PC-3 (cell line): ENCODE measurements around the gene FAHD2A. TPM values are rescaled to one million over a fixed set of nuclear protein-coding genes. Genes with fewer than 3 reads are reported as not detected.
"Not testable (repeated sequence)": the region's sequence is repeated elsewhere in the genome, so short reads cannot be mapped to it uniquely, and the experiment has no call there.

Experiments
- ATAC-seq: fragments of 200-7000 bp; cut with Tn5 transposase; 2 replicates; pipeline ENCODE4 v1.9.1; 2020; ENCODE audit warnings: mild to moderate bottlenecking, moderate library complexity
- BruUV-seq: library from RNA; stranded (reverse); fragments of 400-500 nt; replicated peaks from 2 replicates; lab custom pipeline; 2021; lab: Mats Ljungman, UMichigan
- CTCF ChIA-PET: fragments of 300-600 bp; sonication (Branson Sonifier 250); formaldehyde crosslinking; loops from one replicate; lab custom pipeline; 2022; ENCODE audit warnings: antibody characterized with exemption; lab: Charles Lee
- POLR2A ChIA-PET: fragments of 300-600 bp; sonication (Branson Sonifier 250); formaldehyde crosslinking; loops from one replicate; lab custom pipeline; 2022; ENCODE audit warnings: antibody characterized with exemption; ENCODE audit not compliant: unreplicated experiment; lab: Charles Lee
- DNase-seq: peaks from one replicate; pipeline ENCODE4 v3.0.0-alpha.2; 2015
- H2AFZ ChIP-seq: fragments of 300-600 bp; sonication (generic); 2 replicates; pipeline ENCODE4 v1.6.0; 2016; ENCODE audit warnings: antibody characterized with exemption, low read length
- H3F3A ChIP-seq: fragments of 300-600 bp; sonication (generic); one replicate; pipeline ENCODE4 v1.6.0; 2017; ENCODE audit warnings: antibody characterized with exemption, low read length, control low read depth, mild to moderate bottlenecking; ENCODE audit not compliant: unreplicated experiment
- H3K27ac ChIP-seq: fragments of 300-600 bp; sonication (generic); 2 replicates; pipeline ENCODE4 v1.5.1; 2016; ENCODE audit warnings: mild to moderate bottlenecking, low read length
- H3K27me3 ChIP-seq: fragments of 300-600 bp; sonication (generic); 2 replicates; pipeline ENCODE4 v1.6.1; 2016; ENCODE audit warnings: low read length, mixed read lengths
- H3K36me3 ChIP-seq: fragments of 300-600 bp; sonication (generic); 2 replicates; pipeline ENCODE4 v1.6.1; 2016; ENCODE audit warnings: low read depth, mixed run types, low read length, mixed read lengths
- H3K4me1 ChIP-seq: fragments of 300-600 bp; sonication (generic); 2 replicates; pipeline ENCODE4 v1.5.1; 2016; ENCODE audit warnings: low read length; ENCODE audit not compliant: insufficient read depth
- H3K4me2 ChIP-seq: fragments of 300-600 bp; sonication (generic); 2 replicates; pipeline ENCODE4 v1.6.0; 2016; ENCODE audit warnings: low read length
- H3K4me3 ChIP-seq: fragments of 300-600 bp; sonication (generic); 2 replicates; pipeline ENCODE4 v1.5.1; 2016; ENCODE audit warnings: mild to moderate bottlenecking, low read length, mixed read lengths
- H3K79me2 ChIP-seq: fragments of 300-600 bp; sonication (generic); 2 replicates; pipeline ENCODE4 v1.6.1; 2017; ENCODE audit warnings: low read length, mixed read lengths
- H3K9ac ChIP-seq: fragments of 300-600 bp; sonication (generic); 2 replicates; pipeline ENCODE4 v1.6.0; 2016; ENCODE audit warnings: mild to moderate bottlenecking, low read length
- H3K9me2 ChIP-seq: fragments of 300-600 bp; sonication (generic); replicated peaks from 2 replicates; pipeline ENCODE4 v1.6.1; 2016; ENCODE audit warnings: mixed run types, low read length, mixed read lengths
- H3K9me3 ChIP-seq: fragments of 300-600 bp; sonication (generic); 2 replicates; pipeline ENCODE4 v1.6.1; 2016; ENCODE audit warnings: low read length, mixed read lengths
- H4K20me1 ChIP-seq: fragments of 300-600 bp; sonication (generic); 2 replicates; pipeline ENCODE4 v1.6.1; 2016; ENCODE audit warnings: low read length, mixed read lengths
- CTCF ChIP-seq: fragments of 300-600 bp; sonication (generic); conservative IDR thresholded peaks from 2 replicates; pipeline ENCODE4 v1.5.1; 2017; ENCODE audit warnings: antibody characterized with exemption, low read depth, mild to moderate bottlenecking, low read length
- intact Hi-C: fragments of 100-400 bp; cut with micrococcal nuclease; formaldehyde crosslinking; loops from 2 replicates; pipeline ENCODE4 v1.9.0; 2023
- total RNA-seq: library from RNA; depleted of rRNA; stranded (reverse); fragments of >200 nt; gene quantifications from 2 replicates; pipeline ENCODE4 v1.2.3, GENCODE V29; 2014

The FAHD2A gene
- total RNA-seq, 1 experiment from 2014 or later: 20.5 TPM

- H3K27me3 ChIP-seq, H4K20me1 ChIP-seq, H3K9me2 ChIP-seq, BruUV-seq, H3K9me3 ChIP-seq, H3K27ac ChIP-seq, H3K4me1 ChIP-seq, CTCF ChIA-PET, H3K36me3 ChIP-seq, H3F3A ChIP-seq: not testable (repeated sequence)
- Histone ChIP-seq H3K79me2 (peaks cover 32% of the 10 kb centered on the region), H3K9ac (peak overlapping the region; percentile 95), H2AFZ (peak overlapping the region; percentile 86), H3K4me2 (peak overlapping the region; percentile 86), H3K4me3 (peak overlapping the region; percentile 100)
- ATAC-seq (peak; percentile 42), DNase-seq (peak; percentile 18)
- POLR2A ChIA-PET: interaction anchor here (1.4 kb wide), 1 partner anchor 58 kb away, joined by 3 read pairs; no protein-coding TSS in a partner anchor
- peak; percentile 53 for TF ChIP-seq CTCF
- intact Hi-C loops: loop anchor here (5.0 kb wide), 2 partner anchors 56 to 81 kb away; no protein-coding TSS in a partner anchor
These were observed 755 bp downstream of the FAHD2A start for GRCh38 chr2:95403204-95403721.

- Histone ChIP-seq H3K4me2 (peak overlapping the region; percentile 86), H3K4me3 (peak overlapping the region; percentile 100), H3K79me2 (peaks cover 32% of the 10 kb centered on the region)
- H3K27me3 ChIP-seq, CTCF ChIA-PET, H3F3A ChIP-seq, H3K9me3 ChIP-seq, H4K20me1 ChIP-seq, H3K9ac ChIP-seq, H2AFZ ChIP-seq, H3K36me3 ChIP-seq, H3K4me1 ChIP-seq, DNase-seq, ATAC-seq, POLR2A ChIA-PET, H3K9me2 ChIP-seq, H3K27ac ChIP-seq: not testable (repeated sequence)
- intact Hi-C loops: loop anchor here (5.0 kb wide), 2 partner anchors 57 to 82 kb away; no protein-coding TSS in a partner anchor
- BruUV-seq: TSS peak; percentile 55
These were observed 1.3 kb downstream of the FAHD2A start for GRCh38 chr2:95403824-95404223.

GRCh38 chr2:95404676-95405075 is 2.2 kb downstream of the FAHD2A start:
- ATAC-seq, H3K4me2 ChIP-seq, BruUV-seq, POLR2A ChIA-PET, H3K27ac ChIP-seq, H4K20me1 ChIP-seq, H3K9me2 ChIP-seq, H3K4me1 ChIP-seq, H3K27me3 ChIP-seq, H2AFZ ChIP-seq, H3K9me3 ChIP-seq, H3K36me3 ChIP-seq, CTCF ChIA-PET, DNase-seq, H3F3A ChIP-seq, H3K4me3 ChIP-seq, H3K9ac ChIP-seq: not testable (repeated sequence)
- H3K79me2 ChIP-seq: peaks cover 32% of the 10 kb centered on the region
- intact Hi-C loops: loop anchor here (5.0 kb wide), 2 partner anchors 57 to 82 kb away; no protein-coding TSS in a partner anchor

GRCh38 chr2:95411239-95411638 is 8.7 kb downstream of the FAHD2A start:
- peak; percentile 34; the same call in 1 of the 2 replicates for ATAC-seq
- CTCF ChIA-PET, H3K9ac ChIP-seq, H3F3A ChIP-seq, H3K9me3 ChIP-seq, H3K79me2 ChIP-seq, H3K4me1 ChIP-seq, H4K20me1 ChIP-seq, H3K9me2 ChIP-seq, H3K27ac ChIP-seq, BruUV-seq, H3K4me2 ChIP-seq, H3K36me3 ChIP-seq, H3K4me3 ChIP-seq, H2AFZ ChIP-seq, POLR2A ChIA-PET, H3K27me3 ChIP-seq: not testable (repeated sequence)
- DNase-seq: peak; percentile 4
- intact Hi-C loops: loop anchor here (2.0 to 5.0 kb wide), 2 partner anchors 156 to 318 kb away; no protein-coding TSS in a partner anchor
